T47D (cell line): ENCODE data around the gene TNS1.

Experiments used
- DNase-seq, 2 experiments: peaks; one replicate each; pipeline versions ENCODE4 v3.0.0 to v3.0.0-alpha.2; 2011 to 2012; ENCODE audit warnings: low read depth in 1 of 2, low spot score in 1 of 2
- JUND ChIP-seq: IDR thresholded peaks from 2 replicates; pipeline ENCODE4 v1.6.1; 2012; ENCODE audit warnings: low read depth
- in situ Hi-C: cut with HindIII; loops from 2 replicates; pipeline ENCODE4 v1.10.0; 2016; ENCODE audit warnings: low sequenced_read_pairs, low pct_unique_long_range_greater_than_20kb

TNS1 gene

GRCh38 chr2:217996361-217996760, 6.4 kb downstream of the TNS1 start:
- DNase-seq = no peak
- in situ Hi-C loops = no loop called here
- TF ChIP-seq JUND = no peak

GRCh38 chr2:217995731-217996231, 7.0 kb downstream of the TNS1 start:
- no peak for TF ChIP-seq JUND
- no peak for DNase-seq
- in situ Hi-C loops = no loop called here

DNA sequence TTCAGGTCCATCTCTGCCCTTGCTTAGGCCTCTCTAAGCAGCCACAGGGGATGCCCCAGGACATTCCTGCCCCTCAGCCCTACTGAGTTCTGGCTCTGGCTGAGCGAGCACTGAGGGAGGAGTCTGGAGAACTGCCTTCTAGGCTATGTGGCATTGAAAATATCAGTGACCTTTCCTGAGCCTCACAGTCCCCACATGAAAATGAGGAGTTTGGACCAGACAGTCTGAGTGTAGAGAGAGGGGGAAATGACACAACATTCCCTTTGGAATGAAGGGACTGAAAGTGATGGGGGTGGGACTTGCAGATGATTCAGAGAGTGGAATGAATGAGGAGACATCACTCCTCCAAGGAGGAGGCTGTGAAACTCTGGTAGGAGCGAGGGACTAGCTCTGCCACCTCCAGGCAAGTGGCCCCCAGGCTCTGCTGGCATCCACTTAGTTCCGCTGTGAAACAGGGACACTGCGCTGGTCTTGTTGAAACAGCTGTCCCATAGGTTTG, 8.0 kb downstream of the TNS1 start:
- DNase-seq = no peak
- TF ChIP-seq JUND = no peak
- in situ Hi-C loops = no loop called here

DNA sequence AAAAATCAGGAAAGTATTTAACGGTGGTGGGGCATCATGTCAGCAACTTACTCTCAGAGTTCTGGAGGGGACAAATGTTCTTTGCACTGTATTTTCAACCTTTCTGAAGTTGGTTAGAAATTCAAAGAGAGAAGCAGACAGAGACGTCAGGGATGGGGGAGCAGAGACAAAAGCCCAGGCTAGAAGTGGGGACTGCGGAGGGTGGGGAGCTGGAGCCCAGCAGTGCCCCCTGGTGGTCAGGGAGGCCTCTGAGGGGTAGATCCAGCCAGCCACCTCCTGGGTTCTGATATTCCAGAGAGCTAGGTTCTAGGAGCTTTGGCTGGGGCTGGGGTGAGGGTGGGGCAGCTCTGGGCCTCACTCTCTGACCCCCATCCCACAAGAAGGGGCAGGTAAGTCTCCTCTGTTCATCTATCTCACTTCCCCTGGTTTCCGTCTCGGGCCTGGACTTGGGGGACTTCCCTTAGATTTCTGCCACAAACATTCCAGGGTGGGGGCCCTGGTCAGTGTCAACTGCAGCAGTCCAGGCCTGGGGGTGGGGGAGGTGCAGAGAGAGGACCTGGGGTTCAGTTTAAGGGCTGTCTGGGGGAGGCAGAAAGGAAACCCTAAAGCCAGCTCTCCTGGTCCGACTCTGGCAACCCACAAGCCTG, 8.9 kb downstream of the TNS1 start:
- in situ Hi-C loops = no loop called here
- TF ChIP-seq JUND = no peak
- peak; percentile 24 to 46 for DNase-seq

- in situ Hi-C loops = no loop called here
- TF ChIP-seq JUND = no peak
- no peak for DNase-seq
Observed at GRCh38 chr2:217993138-217993537, 9.7 kb downstream of the TNS1 start.

GRCh38 chr2:217992061-217992460, 10.7 kb downstream of the TNS1 start:
- no peak for TF ChIP-seq JUND
- no peak for DNase-seq
- in situ Hi-C loops = no loop called here

- TF ChIP-seq JUND = no peak
- DNase-seq = no peak
- in situ Hi-C loops = no loop called here
Observed at GRCh38 chr2:217990791-217991465, 11.9 kb downstream of the TNS1 start.

- in situ Hi-C loops = no loop called here
- TF ChIP-seq JUND = no peak
- no peak for DNase-seq
Observed at GRCh38 chr2:217990389-217990788, 12.4 kb downstream of the TNS1 start.

DNA sequence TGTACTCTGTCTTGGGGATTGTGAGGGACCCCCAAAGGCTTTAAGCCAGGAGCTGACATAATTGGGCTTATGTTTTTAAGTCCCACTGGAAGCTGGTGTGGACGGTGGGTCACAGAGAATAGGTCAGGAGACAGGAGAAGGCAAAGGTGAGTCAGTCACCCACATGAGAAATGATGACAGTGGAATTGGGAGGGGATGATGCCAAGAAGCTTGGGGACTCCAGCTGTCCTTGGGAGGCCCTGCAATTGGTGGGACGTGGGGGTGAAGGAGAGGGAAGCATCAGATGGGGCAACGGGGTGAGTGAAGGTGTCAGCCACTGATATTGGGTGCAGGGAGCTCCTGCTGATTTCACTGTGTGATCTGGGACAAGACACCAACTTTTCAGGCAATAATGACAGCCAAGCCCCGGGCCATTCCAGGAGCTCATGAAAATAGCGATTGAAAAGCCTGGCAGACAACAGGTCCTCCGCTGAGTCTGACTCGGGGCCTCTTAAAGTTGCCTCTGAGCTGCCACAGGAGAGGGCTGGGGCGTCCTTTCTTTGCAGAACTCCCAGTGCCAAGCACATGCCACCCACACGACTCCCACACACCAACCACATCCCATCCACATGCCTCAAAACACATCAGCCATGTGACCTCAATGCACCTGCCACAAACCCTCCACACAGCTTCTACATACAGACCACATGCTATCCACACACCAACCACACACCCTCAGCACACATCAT, 13.4 kb downstream of the TNS1 start:
- TF ChIP-seq JUND = no peak

DNA sequence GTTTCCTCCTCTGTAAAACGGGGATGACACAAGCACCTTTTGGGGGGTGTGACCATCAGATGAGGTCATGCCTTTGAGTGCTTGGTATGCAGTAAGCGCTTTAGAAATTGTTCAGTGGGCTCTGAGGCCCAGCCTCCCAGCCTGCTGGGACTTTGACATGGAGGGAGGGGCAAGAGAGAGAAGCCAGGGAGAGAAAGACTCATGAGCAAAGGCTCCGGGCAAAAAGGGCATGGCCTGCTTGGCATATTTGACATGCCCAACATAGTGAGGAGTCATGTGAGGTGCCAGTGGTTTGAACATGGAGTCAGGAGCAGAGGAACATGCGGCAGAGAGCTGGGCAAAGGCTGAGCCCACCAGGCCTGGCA, 14.0 kb downstream of the TNS1 start:
- peak in 1 of 2 experiments; percentile 33 for DNase-seq
- in situ Hi-C loops = no loop called here
- TF ChIP-seq JUND = no peak

More for the DNA sequence above, 13.4 kb downstream of the TNS1 start:
- in situ Hi-C loops = no loop called here
- DNase-seq = no peak

- in situ Hi-C loops = no loop called here
- DNase-seq = peak; percentile 80 to 94
- TF ChIP-seq JUND = no peak
Observed at GRCh38 chr2:217988014-217988839, 14.6 kb downstream of the TNS1 start.

- no peak for DNase-seq
- no peak for TF ChIP-seq JUND
- in situ Hi-C loops = no loop called here
Observed at GRCh38 chr2:217987391-217987790, 15.4 kb downstream of the TNS1 start.
